ENCODE measurements around the gene SUCO. TPM values are rescaled to one million over a fixed set of nuclear protein-coding genes. Genes with fewer than 3 reads are reported as not detected.
"Not testable (repeated sequence)": the region's sequence is repeated elsewhere in the genome, so short reads cannot be mapped to it uniquely, and the experiment has no call there.

The SUCO gene
- total RNA-seq, 1 donor from 2014 or later, result 28.0 TPM

DNA sequence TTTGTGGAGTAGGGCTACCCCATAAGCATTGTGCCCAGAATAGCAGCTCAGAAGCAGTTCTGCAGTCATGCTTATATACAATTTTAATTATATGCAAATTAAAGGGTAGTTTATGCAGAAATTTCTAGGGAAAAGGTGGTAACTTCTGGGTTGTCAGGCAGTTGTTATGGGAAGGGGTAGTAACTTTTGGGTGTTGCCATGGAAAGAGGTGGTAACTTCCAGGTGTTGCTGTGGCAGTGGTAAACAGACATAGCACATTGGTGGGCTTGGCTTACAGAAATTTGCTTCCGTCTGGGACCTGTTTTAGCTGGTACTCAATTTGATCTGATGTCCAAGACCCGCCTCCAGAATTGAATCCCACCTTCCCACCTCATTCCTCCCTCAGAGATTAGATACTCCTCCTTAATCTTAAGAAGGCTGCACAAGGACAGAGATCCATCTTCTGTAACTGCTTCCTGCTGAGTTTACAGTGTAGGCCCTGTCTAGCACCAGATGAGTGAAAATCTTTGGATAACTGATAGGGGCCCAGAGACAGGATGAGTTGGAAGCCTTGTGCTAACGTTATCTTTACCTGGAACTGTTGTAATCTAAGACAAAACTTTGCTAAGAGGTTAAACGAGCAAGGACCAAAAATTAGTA, 26.7 kb downstream of the SUCO start:
- DNase-seq (ENCODE audit: extremely low read depth, low read depth, low spot score), result no peak

GRCh38 chr1:172561252-172561651, 28.3 kb downstream of the SUCO start:
- no peak for DNase-seq (ENCODE audit: extremely low read depth, low read depth, low spot score)

DNA sequence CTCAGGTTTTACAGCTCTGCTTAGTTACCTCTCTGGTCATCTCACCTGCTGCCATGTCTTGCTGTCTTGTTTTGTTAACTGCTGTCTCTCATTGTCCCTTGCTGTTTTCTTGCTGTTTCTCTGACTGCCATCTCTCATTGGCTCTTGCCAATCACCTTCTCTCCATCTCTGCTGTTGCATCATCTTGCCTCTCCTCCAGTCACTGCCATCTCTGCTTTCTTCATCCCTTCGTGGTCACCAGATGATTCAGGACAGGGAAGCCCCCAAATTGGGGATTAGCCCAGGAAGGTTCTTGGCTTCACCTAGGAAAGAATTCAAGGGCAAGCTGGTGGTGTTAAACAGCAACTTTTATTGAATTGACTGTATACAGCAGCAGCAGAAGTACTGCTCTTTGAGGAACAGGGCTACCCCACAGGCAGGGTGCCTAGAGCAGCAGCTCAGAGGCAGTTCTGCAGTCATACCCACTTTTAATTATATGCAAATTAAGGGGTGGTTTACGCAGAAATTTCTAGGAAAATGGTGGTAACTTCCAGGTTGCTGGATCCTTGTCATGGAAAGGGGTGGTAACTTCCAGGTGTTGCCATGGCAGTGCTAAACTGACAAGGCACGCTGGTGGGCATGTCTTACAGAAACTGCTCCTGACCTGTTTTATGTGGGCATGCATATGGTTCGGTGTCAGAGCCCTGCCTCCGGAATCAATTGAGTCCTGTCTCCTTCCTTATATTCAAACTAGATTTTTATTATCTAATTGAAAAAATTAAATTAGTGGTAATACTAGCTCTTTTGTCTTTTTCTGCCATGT, 33.4 kb downstream of the SUCO start:
- DNase-seq (ENCODE audit: extremely low read depth, low read depth, low spot score), result no peak

- DNase-seq (ENCODE audit: extremely low read depth, low read depth, low spot score), result no peak
Observed at GRCh38 chr1:172567720-172568119, 34.8 kb downstream of the SUCO start.

DNA sequence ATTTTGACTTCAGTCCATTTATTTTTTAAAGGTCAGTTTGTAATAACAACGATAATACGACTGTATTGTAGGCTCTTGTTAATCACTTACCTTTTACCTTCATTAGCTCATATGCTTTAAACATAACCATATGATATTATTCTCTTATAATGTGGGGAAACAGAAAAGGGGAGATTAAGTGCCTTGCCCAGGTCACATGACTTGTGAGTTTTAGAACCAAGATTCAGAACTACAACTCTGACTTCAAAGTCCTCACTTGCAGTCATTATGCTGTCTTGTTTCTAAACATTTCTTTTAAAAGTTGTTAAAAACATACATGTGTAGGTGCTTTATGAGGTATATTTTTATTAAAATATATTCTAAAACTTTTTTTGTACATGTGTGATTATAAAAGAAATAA, 41.1 kb downstream of the SUCO start:
- no peak for DNase-seq (ENCODE audit: extremely low read depth, low read depth, low spot score)

DNA sequence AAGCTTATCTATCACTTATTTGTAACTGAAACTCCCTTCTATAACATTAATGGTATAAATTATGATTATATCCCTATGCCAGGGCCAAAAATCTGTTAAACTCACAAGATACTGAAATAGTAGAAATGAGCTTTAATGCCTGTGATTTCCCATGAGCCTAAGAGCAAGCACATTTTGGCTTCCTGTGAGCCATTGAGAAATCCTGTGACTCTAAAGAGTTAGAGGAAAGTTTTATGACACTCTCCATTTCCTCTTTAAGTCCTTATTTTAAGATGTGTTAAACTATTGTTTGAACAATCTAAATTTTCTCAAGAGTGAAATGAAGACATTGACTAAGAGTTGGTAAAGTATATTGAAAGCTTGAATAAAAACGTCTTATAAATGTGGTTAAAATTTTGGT, 45.6 kb downstream of the SUCO start:
- DNase-seq (ENCODE audit: extremely low read depth, low read depth, low spot score), result no peak

DNA sequence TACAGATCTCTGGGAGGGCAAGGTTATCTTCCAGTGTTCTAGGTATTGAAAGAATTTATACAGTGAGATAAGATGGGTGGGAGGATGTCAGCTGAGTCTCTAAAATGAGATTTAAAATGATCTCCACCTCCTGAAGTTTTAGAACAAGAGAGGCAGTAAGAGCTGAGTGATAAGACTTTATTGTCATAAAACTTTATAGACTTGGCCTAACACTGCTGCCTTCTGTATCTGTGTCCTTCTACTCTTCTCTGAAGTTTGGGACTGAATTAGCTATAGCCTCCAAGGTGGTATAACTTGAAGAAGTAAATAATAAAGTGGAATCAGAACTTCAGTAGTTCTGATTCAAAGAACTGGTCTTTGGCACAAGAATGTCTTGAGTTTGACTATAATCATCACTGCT, 48.3 kb downstream of the SUCO start:
- DNase-seq (ENCODE audit: extremely low read depth, low read depth, low spot score), result no peak

DNA sequence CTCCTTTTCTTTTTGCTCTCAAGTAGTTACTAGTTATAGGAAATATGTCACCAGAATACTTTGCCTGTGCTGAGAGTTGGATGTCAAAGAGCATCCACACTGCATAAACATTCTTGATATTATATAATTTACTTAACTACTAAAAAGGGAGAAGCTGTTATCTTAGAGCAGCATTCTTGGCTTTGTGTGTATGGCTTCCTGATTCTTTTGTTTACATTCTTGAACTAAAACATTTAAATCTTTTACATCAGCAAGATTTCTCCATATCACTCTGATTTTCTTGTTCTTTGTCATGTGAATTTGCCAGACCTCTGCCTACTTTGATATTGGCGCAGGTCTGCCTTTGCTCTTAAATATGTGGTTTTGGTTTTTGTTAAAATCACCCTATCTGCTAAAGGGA, 48.8 kb downstream of the SUCO start:
- DNase-seq (ENCODE audit: extremely low read depth, low read depth, low spot score), result peak; percentile 36

GRCh38 chr1:172582889-172583288, 49.9 kb downstream of the SUCO start:
- DNase-seq (ENCODE audit: extremely low read depth, low read depth, low spot score), result no peak

- DNase-seq (ENCODE audit: extremely low read depth, low read depth, low spot score), result no peak
Observed at GRCh38 chr1:172585348-172585747, 52.4 kb downstream of the SUCO start.

DNA sequence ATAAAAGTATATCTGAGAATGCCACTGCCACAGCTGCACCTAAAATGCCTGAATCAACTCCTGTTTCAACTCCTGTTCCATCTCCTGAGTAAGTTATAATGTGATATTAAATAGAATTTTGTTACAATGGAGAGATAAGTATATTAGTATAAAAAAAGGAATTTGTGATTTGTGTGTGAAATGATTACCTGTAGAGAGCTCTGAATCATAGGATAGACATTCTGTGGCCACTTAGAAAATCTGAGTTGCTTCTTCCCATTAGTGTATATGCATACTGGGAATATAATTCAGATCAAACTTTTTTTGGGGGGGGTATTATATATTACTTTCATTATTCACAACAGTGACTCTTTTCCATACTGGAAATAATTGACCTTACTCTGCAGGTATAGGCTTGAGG, 52.9 kb downstream of the SUCO start:
- no peak for DNase-seq (ENCODE audit: extremely low read depth, low read depth, low spot score)

DNA sequence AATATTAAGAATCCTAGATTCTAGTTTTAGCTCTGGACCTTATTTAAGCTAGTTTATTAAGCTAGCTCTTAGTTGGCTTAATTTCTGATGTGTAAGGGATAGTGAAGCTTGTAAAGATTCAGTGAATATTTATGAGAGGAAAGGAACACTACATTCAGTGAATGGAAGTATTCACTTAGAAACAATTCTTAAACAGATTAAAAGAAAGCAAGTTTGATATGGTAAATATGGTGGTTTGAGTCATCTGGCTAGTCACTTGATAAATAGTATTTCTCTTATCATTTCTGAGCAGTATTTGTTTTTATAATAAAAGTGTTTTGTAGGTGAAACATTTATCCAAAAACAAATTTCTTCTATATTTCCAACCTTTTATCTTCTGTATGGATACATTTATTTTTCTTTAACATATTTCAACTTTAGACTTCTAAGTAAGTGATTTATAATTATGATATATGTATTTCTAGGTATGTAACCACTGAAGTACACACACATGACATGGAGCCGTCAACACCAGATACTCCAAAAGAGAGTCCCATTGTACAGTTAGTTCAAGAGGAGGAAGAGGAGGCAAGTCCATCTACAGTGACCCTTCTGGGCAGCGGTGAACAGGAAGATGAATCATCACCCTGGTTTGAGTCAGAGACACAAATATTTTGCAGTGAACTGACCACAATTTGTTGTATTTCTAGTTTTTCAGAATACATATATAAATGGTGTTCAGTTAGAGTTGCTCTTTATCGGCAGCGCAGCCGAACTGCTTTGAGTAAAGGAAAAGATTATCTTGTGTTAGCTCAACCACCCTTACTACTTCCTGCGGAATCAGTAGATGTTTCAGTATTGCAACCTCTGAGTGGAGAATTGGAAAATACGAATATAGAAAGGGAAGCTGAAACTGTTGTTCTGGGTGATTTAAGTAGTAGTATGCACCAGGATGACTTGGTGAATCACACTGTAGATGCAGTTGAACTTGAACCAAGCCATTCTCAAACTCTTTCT, 55.6 kb downstream of the SUCO start:
- DNase-seq (ENCODE audit: extremely low read depth, low read depth, low spot score), result peak; percentile 68

GRCh38 chr1:172589553-172589952, 56.6 kb downstream of the SUCO start:
- no peak for DNase-seq (ENCODE audit: extremely low read depth, low read depth, low spot score)

DNA sequence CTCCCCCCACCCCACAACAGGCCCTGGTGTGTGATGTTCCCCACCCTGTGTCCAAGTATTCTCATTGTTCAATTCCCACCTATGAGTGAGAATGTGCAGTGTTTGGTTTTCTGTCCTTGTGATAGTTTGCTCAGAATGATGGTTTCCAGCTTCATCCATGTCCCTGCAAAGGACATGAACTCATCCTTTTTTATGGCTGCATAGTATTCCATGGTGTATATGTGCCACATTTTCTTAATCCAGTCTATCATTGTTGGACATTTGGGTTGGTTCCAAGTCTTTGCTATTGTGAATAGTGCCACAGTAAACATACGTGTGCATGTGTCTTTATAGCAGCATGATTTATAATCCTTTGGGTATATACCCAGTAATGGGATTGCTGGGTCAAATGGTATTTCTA, 58.5 kb downstream of the SUCO start:
- DNase-seq (ENCODE audit: extremely low read depth, low read depth, low spot score), result not testable (repeated sequence)

- DNase-seq (ENCODE audit: extremely low read depth, low read depth, low spot score), result not testable (repeated sequence)
Observed at GRCh38 chr1:172595066-172595465, 62.1 kb downstream of the SUCO start.

- DNase-seq (ENCODE audit: extremely low read depth, low read depth, low spot score), result not testable (repeated sequence)
Observed at GRCh38 chr1:172596782-172597181, 63.8 kb downstream of the SUCO start.

GRCh38 chr1:172599912-172600311, 67.0 kb downstream of the SUCO start:
- no peak for DNase-seq (ENCODE audit: extremely low read depth, low read depth, low spot score)

- no peak for DNase-seq (ENCODE audit: extremely low read depth, low read depth, low spot score)
Observed at GRCh38 chr1:172600615-172601014, 67.7 kb downstream of the SUCO start.

GRCh38 chr1:172601046-172601630, 68.2 kb downstream of the SUCO start:
- no peak for DNase-seq (ENCODE audit: extremely low read depth, low read depth, low spot score)

DNA sequence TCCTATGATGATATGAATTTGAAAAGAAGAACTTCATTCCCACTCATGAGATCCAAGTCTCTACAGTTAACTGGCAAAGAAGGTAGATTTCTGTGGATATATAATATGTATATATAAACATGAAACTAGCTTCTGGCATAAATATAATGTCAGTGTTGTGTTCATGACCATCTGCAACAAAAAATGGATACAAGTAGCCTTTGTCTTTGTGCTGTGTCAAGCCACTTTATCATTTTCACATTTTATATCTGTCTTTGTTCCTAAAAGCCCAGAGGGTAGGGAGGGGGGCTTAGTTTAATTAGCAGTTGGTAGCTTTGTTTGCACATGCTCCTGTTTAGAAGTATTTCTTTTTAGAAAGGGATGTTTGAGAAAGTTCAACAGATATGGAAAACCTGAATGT, 69.8 kb downstream of the SUCO start:
- DNase-seq (ENCODE audit: extremely low read depth, low read depth, low spot score), result no peak

DNA sequence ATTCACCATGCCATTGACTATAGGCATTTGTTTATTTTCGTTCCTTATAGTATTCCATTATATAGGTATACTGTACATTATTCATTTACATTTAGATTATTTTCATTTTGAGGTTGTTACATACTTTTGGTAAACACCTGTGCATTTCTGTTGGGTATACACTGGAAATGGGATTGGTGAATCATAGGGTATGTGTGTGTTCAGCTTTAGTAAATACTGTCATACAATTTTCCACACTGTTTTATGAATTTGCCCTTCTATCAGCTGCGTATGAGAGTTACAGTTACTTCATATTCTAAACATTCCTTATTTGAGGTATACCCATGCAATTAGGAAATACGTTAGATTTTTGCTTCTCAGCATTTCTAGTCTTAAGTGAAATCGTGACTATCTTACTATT, 70.9 kb downstream of the SUCO start:
- DNase-seq (ENCODE audit: extremely low read depth, low read depth, low spot score), result no peak

Measured in glomerular endothelial cell (primary cell).